Fibroblast of lung (primary cell): ENCODE results near the gene CACNA1H. TPM values are rescaled to one million over a fixed set of nuclear protein-coding genes. Genes with fewer than 3 reads are reported as not detected.

Experiments
- DNase-seq, 2 donors: peaks; one replicate each; pipeline versions ENCODE4 v3.0.0 to v3.0.0-alpha.2; 2010; ENCODE audit warnings: low read depth in 2 of 2
- H2AFZ ChIP-seq: 2 replicates; pipeline ENCODE4 v1.5.1; 2012; ENCODE audit warnings: low read length, control low read depth, inconsistent platforms
- H3K27ac ChIP-seq: 2 replicates; pipeline ENCODE4 v1.5.1; 2011; ENCODE audit warnings: low read length, control low read depth; ENCODE audit not compliant: insufficient read depth
- H3K27me3 ChIP-seq: 2 replicates; pipeline ENCODE4 v1.5.1; 2011; ENCODE audit warnings: mild to moderate bottlenecking, low read length; ENCODE audit not compliant: control insufficient read depth, insufficient read depth
- H3K36me3 ChIP-seq: 2 replicates; pipeline ENCODE4 v1.5.1; 2011; ENCODE audit warnings: low read length; ENCODE audit not compliant: control insufficient read depth, insufficient read depth
- H3K4me1 ChIP-seq: 2 replicates; pipeline ENCODE4 v1.5.1; 2011; ENCODE audit warnings: low read length; ENCODE audit not compliant: control insufficient read depth, insufficient read depth; ENCODE audit errors: extremely low read depth
- H3K4me2 ChIP-seq: 2 replicates; pipeline ENCODE4 v1.5.1; 2011; ENCODE audit warnings: low read length, control low read depth; ENCODE audit not compliant: insufficient read depth; ENCODE audit errors: extremely low read depth
- H3K4me3 ChIP-seq, 4 experiments: fragments of 200-600 bp in 1 of 4; sonication (generic) in 1 of 4; replicated peaks in 1 of 4; 2 replicates each; pipeline ENCODE4 v1.5.1; 2011 to 2016; ENCODE audit warnings: low read length in 4 of 4, low read depth in 3 of 4, mild to moderate bottlenecking in 3 of 4, control low read depth in 2 of 4, inconsistent platforms in 1 of 4, mixed read lengths in 1 of 4; ENCODE audit not compliant: insufficient read depth in 1 of 4; ENCODE audit errors: control extremely low read depth in 1 of 4
- H3K79me2 ChIP-seq: 2 replicates; pipeline ENCODE4 v1.5.1; 2012; ENCODE audit warnings: mild to moderate bottlenecking, low read length, inconsistent platforms; ENCODE audit not compliant: control insufficient read depth, insufficient read depth
- H3K9ac ChIP-seq: 2 replicates; pipeline ENCODE4 v1.5.1; 2011; ENCODE audit warnings: mild to moderate bottlenecking, low read length, control low read depth; ENCODE audit not compliant: insufficient read depth
- H3K9me3 ChIP-seq: 2 replicates; pipeline ENCODE4 v1.5.1; 2012; ENCODE audit warnings: low read depth, low read length; ENCODE audit not compliant: control insufficient read depth, insufficient read depth
- H4K20me1 ChIP-seq: 2 replicates; pipeline ENCODE4 v1.5.1; 2011; ENCODE audit warnings: low read length; ENCODE audit not compliant: control insufficient read depth, insufficient read depth; ENCODE audit errors: extremely low read depth
- CTCF ChIP-seq, 2 donors: IDR thresholded peaks in 1 of 2; conservative IDR thresholded peaks in 1 of 2; 1 replicate in 1 of 2; 2 replicates in 1 of 2; pipeline ENCODE4 v1.5.1; 2011 to 2012; ENCODE audit warnings: low read length in 2 of 2, control low read depth in 1 of 2, inconsistent platforms in 1 of 2, low read depth in 1 of 2, mild to moderate bottlenecking in 1 of 2
- EZH2 ChIP-seq: IDR thresholded peaks from 2 replicates; pipeline ENCODE4 v1.5.1; 2012; ENCODE audit warnings: low read length, control low read depth, mild to moderate bottlenecking; ENCODE audit errors: missing control alignments
- polyA plus RNA-seq, 2 donors: library from polyadenylated mRNA; depleted of rRNA in 1 of 2; stranded (reverse) in 1 of 2; unstranded in 1 of 2; fragments of >200 nt; gene quantifications; 2 replicates each; pipeline ENCODE4 v1.2.1, GENCODE V29; 2011 to 2012; ENCODE audit warnings: missing spikeins in 1 of 2
- total RNA-seq: library from RNA; depleted of rRNA; stranded (reverse); fragments of >200 nt; gene quantifications from 2 replicates; pipeline ENCODE4 v1.2.1, GENCODE V29; 2014

Gene CACNA1H
- total and polyA plus RNA-seq, 2 donors (not counting 1 experiment from before 2014, with no cell fraction given) = 1.2 to 10.5 TPM

DNA sequence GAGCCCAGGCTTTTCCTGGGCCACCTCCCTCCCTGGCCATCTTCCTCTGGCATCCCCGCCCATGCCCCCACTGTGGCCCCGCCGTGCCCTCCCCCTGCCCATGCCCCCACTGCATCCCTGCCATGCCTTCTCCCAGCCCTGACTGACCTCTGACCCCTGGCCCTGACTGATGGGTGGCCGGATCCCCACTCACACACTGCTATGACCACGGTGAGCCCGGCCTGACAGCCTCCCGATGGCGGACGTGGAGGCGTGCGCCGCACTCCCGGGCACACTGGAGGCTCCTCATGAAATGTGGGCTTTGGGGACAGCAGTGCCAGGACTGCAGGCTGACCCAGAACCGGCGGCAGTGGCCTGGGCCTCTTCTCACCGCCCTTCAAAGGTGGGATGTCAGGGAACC, 46.2 kb upstream of the CACNA1H start:
- no peak overlapping the region for H3K4me2 ChIP-seq
- TF ChIP-seq EZH2 (no peak), CTCF (conservative IDR thresholded peaks at IDR 0.05 in 1 of 2, IDR thresholded peaks at IDR 0.05 in 1 of 2; ENCODE audit: low read depth in 1 of 2, low read length in 2 of 2) (no peak)
- DNase-seq = no peak
- no peak overlapping the region for H2AFZ ChIP-seq
- H3K9me3 ChIP-seq = no peaks in the 10 kb centered on the region
- peaks cover 5% of the 10 kb centered on the region for H3K27me3 ChIP-seq
- H3K9ac ChIP-seq = no peak overlapping the region
- H3K4me3 ChIP-seq = no peak overlapping the region
- no peaks in the 10 kb centered on the region for H4K20me1 ChIP-seq
- no peaks in the 10 kb centered on the region for H3K4me1 ChIP-seq
- no peaks in the 10 kb centered on the region for H3K36me3 ChIP-seq
- H3K27ac ChIP-seq = no peak overlapping the region
- H3K79me2 ChIP-seq = no peaks in the 10 kb centered on the region

DNA sequence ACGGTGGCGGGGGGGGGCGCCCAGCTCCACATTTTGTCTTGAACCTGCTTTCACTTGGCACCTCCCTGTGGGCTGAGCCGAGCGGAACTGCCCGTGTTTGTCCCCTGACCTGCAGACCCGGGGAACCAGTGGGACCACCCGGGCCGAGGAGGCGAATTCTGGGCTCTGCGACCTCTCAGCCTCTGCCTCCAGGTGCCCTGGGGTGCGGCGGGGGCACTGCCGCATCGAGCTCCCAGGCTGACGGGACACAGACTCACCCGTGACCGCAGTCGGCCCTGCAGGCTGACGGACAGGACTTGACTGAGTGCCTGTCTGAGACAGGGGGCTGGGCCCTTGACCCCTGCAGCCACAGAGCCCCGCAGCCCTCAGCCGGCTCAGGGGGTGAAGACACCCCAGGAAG, 45.8 kb upstream of the CACNA1H start:
- Histone ChIP-seq H4K20me1 (no peaks in the 10 kb centered on the region), H3K27me3 (peaks cover 5% of the 10 kb centered on the region), H3K9me3 (no peaks in the 10 kb centered on the region), H2AFZ (no peak overlapping the region), H3K79me2 (no peaks in the 10 kb centered on the region), H3K4me3 (no peak overlapping the region), H3K36me3 (no peaks in the 10 kb centered on the region), H3K27ac (no peak overlapping the region), H3K9ac (no peak overlapping the region), H3K4me1 (no peaks in the 10 kb centered on the region), H3K4me2 (no peak overlapping the region)
- no peak for DNase-seq
- TF ChIP-seq CTCF (conservative IDR thresholded peaks at IDR 0.05 in 1 of 2, IDR thresholded peaks at IDR 0.05 in 1 of 2; ENCODE audit: low read depth in 1 of 2, low read length in 2 of 2) = no peak
- TF ChIP-seq EZH2 = no peak

GRCh38 chr16:1107731-1108130, 45.2 kb upstream of the CACNA1H start:
- no peaks in the 10 kb centered on the region for H3K9me3 ChIP-seq
- H3K9ac ChIP-seq = no peak overlapping the region
- no peaks in the 10 kb centered on the region for H3K4me1 ChIP-seq
- no peak overlapping the region for H3K4me2 ChIP-seq
- no peaks in the 10 kb centered on the region for H4K20me1 ChIP-seq
- no peak for DNase-seq
- no peak overlapping the region for H3K27ac ChIP-seq
- TF ChIP-seq CTCF (conservative IDR thresholded peaks at IDR 0.05 in 1 of 2, IDR thresholded peaks at IDR 0.05 in 1 of 2; ENCODE audit: low read depth in 1 of 2, low read length in 2 of 2) (no peak), EZH2 (no peak)
- no peaks in the 10 kb centered on the region for H3K36me3 ChIP-seq
- no peak overlapping the region for H3K4me3 ChIP-seq
- H3K79me2 ChIP-seq = no peaks in the 10 kb centered on the region
- H2AFZ ChIP-seq = no peak overlapping the region
- H3K27me3 ChIP-seq = peaks cover 5% of the 10 kb centered on the region
